Adrenal gland (tissue), 5 donors: ENCODE data around the gene NFIC.

Source experiments
- CTCF ChIP-seq, 6 experiments: fragments of 450-650 bp in 4 of 6; fragments of 200-600 bp in 2 of 6; sonication (generic) in 1 of 6; IDR thresholded peaks; 1 replicate in 5 of 6; 2 replicates in 1 of 6; pipeline versions ENCODE4 v1.5.1 to v1.8.0; 2016 to 2021; ENCODE audit warnings: antibody characterized with exemption in 6 of 6, mild to moderate bottlenecking in 2 of 6, moderate library complexity in 1 of 6
- POLR2A ChIP-seq, 2 donors: fragments of 450-650 bp; IDR thresholded peaks; one replicate each; pipeline ENCODE4 v1.6.1; 2017; ENCODE audit warnings: antibody characterized with exemption in 2 of 2, mild to moderate bottlenecking in 2 of 2, moderate library complexity in 1 of 2
- donor health status: DM: no; HTN: no; CAD: no.

DNA sequence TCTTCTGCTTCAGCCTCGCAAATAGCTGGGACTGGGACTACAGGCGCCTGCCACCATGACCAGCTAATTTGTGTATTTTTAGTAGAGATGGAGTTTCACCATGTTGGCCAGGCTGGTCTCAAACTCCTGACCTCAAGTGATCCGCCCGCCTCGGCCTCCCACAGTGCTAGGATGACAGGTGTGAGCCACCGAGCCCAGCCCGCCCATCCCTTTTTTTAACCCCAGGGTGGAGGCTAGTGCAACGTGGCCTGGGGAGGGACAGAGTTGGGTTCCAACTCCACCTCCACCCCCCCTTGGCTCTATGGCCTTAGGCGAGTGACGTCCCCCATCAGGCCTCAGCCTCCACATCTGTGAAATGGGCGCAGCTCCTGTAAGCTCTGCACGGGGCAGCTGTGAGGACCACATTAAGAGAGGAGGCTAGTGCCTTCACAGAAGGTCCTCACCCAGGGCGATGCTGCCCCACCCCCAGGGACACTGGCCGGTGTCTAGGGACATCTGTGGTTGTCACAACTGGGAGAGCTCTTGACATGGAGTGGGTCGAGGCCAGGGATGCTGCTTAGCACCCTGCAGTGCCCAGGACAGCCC lies 76.2 kb downstream of the NFIC start:
- TF ChIP-seq CTCF (IDR thresholded peaks at IDR 0.05), result no peak
- TF ChIP-seq POLR2A (IDR thresholded peaks at IDR 0.05), result no peak
